H1 (cell line): ENCODE measurements around the gene TTC29.

Experiments used
- JUN ChIP-seq: IDR thresholded peaks from 2 replicates; pipeline ENCODE4 v1.6.1; 2011; ENCODE audit warnings: low read depth, mild to moderate bottlenecking, improper control_type of control experiment, low read length
- MAX ChIP-seq: IDR thresholded peaks from 2 replicates; pipeline ENCODE4 v1.6.1; 2012; ENCODE audit warnings: inconsistent platforms
- POLR2A ChIP-seq, 2 experiments: IDR thresholded peaks; 1 replicate in 1 of 2; 2 replicates in 1 of 2; pipeline ENCODE4 v1.6.1; 2011; ENCODE audit warnings: low read depth in 2 of 2, low read length in 2 of 2, mild to moderate bottlenecking in 2 of 2; ENCODE audit errors: control extremely low read depth in 1 of 2
- SRF ChIP-seq: IDR thresholded peaks from 2 replicates; pipeline ENCODE4 v1.6.1; 2011; ENCODE audit warnings: mild to moderate bottlenecking, low read depth, low read length, moderate library complexity
- TF ChIP-seq, protein P1 (sequence below), 3 experiments: IDR thresholded peaks; 1 replicate in 2 of 3; 2 replicates in 1 of 3; pipeline versions ENCODE4 v1.5.1 to v1.6.1; 2011; ENCODE audit warnings: low read length in 3 of 3, mild to moderate bottlenecking in 3 of 3, inconsistent platforms in 2 of 3, low read depth in 1 of 3, moderate library complexity in 1 of 3; ENCODE audit not compliant: insufficient read depth in 1 of 3; ENCODE audit errors: control extremely low read depth in 1 of 3

- TF ChIP-seq JUN = no peak
- TF ChIP-seq MAX = no peak
- TF ChIP-seq, protein P1, sequence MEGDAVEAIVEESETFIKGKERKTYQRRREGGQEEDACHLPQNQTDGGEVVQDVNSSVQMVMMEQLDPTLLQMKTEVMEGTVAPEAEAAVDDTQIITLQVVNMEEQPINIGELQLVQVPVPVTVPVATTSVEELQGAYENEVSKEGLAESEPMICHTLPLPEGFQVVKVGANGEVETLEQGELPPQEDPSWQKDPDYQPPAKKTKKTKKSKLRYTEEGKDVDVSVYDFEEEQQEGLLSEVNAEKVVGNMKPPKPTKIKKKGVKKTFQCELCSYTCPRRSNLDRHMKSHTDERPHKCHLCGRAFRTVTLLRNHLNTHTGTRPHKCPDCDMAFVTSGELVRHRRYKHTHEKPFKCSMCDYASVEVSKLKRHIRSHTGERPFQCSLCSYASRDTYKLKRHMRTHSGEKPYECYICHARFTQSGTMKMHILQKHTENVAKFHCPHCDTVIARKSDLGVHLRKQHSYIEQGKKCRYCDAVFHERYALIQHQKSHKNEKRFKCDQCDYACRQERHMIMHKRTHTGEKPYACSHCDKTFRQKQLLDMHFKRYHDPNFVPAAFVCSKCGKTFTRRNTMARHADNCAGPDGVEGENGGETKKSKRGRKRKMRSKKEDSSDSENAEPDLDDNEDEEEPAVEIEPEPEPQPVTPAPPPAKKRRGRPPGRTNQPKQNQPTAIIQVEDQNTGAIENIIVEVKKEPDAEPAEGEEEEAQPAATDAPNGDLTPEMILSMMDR (IDR thresholded peaks at IDR 0.05; ENCODE audit: control extremely low read depth in 1 of 3, insufficient read depth in 1 of 3, low read depth in 1 of 3, low read length in 3 of 3) = no peak
- TF ChIP-seq POLR2A (IDR thresholded peaks at IDR 0.05; ENCODE audit: control extremely low read depth in 1 of 2, low read depth in 2 of 2, low read length in 2 of 2) = no peak
- TF ChIP-seq SRF = no peak
Measured at GRCh38 chr4:146975036-146975435, 29.4 kb upstream of the TTC29 start.
